ENCODE data around the gene PCSK6.

The PCSK6 gene

GRCh38 chr15:101458908-101459578 lies 30.5 kb downstream of the PCSK6 start:
- Histone ChIP-seq H3K4me3 (replicated peaks; ENCODE audit: insufficient read depth, low read length) (no peak overlapping the region), H3K27me3 (ENCODE audit: insufficient read depth, poor library complexity, severe bottlenecking) (no peaks in the 10 kb centered on the region), H3K27ac (replicated peaks) (no peak overlapping the region)
- TF ChIP-seq SPI1 (IDR thresholded peaks at IDR 0.05; ENCODE audit: borderline replicate concordance, low read depth) = no peak
- TF ChIP-seq CTCF (IDR thresholded peaks at IDR 0.05; ENCODE audit: insufficient read depth, low read length) = no peak
- TF ChIP-seq GABPA (IDR thresholded peaks at IDR 0.05; ENCODE audit: low read depth) = no peak
- TF ChIP-seq POLR2AphosphoS5 (IDR thresholded peaks at IDR 0.05; ENCODE audit: low read depth) = no peak
- no peak for TF ChIP-seq REST (IDR thresholded peaks at IDR 0.05; ENCODE audit: insufficient replicate concordance, low read depth)
- DNase-seq (ENCODE audit: low read depth in 1 of 2, low spot score in 1 of 2) = no peak

- Histone ChIP-seq H3K27ac (replicated peaks) (no peak overlapping the region), H3K27me3 (ENCODE audit: insufficient read depth, poor library complexity, severe bottlenecking) (no peaks in the 10 kb centered on the region), H3K4me3 (replicated peaks; ENCODE audit: insufficient read depth, low read length) (no peak overlapping the region)
- no peak for DNase-seq (ENCODE audit: low read depth in 1 of 2, low spot score in 1 of 2)
- no peak for TF ChIP-seq REST (IDR thresholded peaks at IDR 0.05; ENCODE audit: insufficient replicate concordance, low read depth)
- no peak for TF ChIP-seq CTCF (IDR thresholded peaks at IDR 0.05; ENCODE audit: insufficient read depth, low read length)
- no peak for TF ChIP-seq GABPA (IDR thresholded peaks at IDR 0.05; ENCODE audit: low read depth)
- no peak for TF ChIP-seq POLR2AphosphoS5 (IDR thresholded peaks at IDR 0.05; ENCODE audit: low read depth)
- no peak for TF ChIP-seq SPI1 (IDR thresholded peaks at IDR 0.05; ENCODE audit: borderline replicate concordance, low read depth)
These were observed 31.2 kb downstream of the PCSK6 start for GRCh38 chr15:101458158-101458900.

GRCh38 chr15:101457696-101458095 lies 31.8 kb downstream of the PCSK6 start:
- Histone ChIP-seq H3K4me3 (replicated peaks; ENCODE audit: insufficient read depth, low read length) (no peak overlapping the region), H3K27me3 (ENCODE audit: insufficient read depth, poor library complexity, severe bottlenecking) (no peaks in the 10 kb centered on the region), H3K27ac (replicated peaks) (no peak overlapping the region)
- no peak for DNase-seq (ENCODE audit: low read depth in 1 of 2, low spot score in 1 of 2)
- TF ChIP-seq POLR2AphosphoS5 (IDR thresholded peaks at IDR 0.05; ENCODE audit: low read depth) (no peak), SPI1 (IDR thresholded peaks at IDR 0.05; ENCODE audit: borderline replicate concordance, low read depth) (no peak), GABPA (IDR thresholded peaks at IDR 0.05; ENCODE audit: low read depth) (no peak), REST (IDR thresholded peaks at IDR 0.05; ENCODE audit: insufficient replicate concordance, low read depth) (no peak), CTCF (IDR thresholded peaks at IDR 0.05; ENCODE audit: insufficient read depth, low read length) (no peak)

Measured in HL-60 (cell line).